Measurements from ENCODE around the gene ITGB2. TPM values are rescaled to one million over a fixed set of nuclear protein-coding genes. Genes with fewer than 3 reads are reported as not detected.

The ITGB2 gene
- total RNA-seq, 1 donor from 2014 or later = 0.62 TPM

GRCh38 chr21:44966135-44967081 is 45.7 kb upstream of the ITGB2 start:
- Mint-ChIP-seq H3K4me3 (ENCODE audit: unreplicated experiment) (no peak overlapping the region), H3K36me3 (ENCODE audit: unreplicated experiment) (peaks cover 17% of the 10 kb centered on the region), H3K27me3 (ENCODE audit: unreplicated experiment) (no peaks in the 10 kb centered on the region), H3K9me3 (ENCODE audit: unreplicated experiment) (no peaks in the 10 kb centered on the region), H3K4me1 (ENCODE audit: unreplicated experiment) (peaks cover 80% of the 10 kb centered on the region), H3K27ac (ENCODE audit: unreplicated experiment) (no peak overlapping the region)
- no peak for TF ChIP-seq CTCF (IDR thresholded peaks at IDR 0.05)
- no peak for DNase-seq (ENCODE audit: extremely low spot score, unreplicated experiment)

- DNase-seq (ENCODE audit: extremely low spot score, unreplicated experiment) = no peak
- peaks cover 23% of the 10 kb centered on the region for H3K36me3 Mint-ChIP-seq (ENCODE audit: unreplicated experiment)
- H3K9me3 Mint-ChIP-seq (ENCODE audit: unreplicated experiment) = no peaks in the 10 kb centered on the region
- H3K27ac Mint-ChIP-seq (ENCODE audit: unreplicated experiment) = peak overlapping the region; percentile 70
- no peaks in the 10 kb centered on the region for H3K27me3 Mint-ChIP-seq (ENCODE audit: unreplicated experiment)
- H3K4me1 Mint-ChIP-seq (ENCODE audit: unreplicated experiment) = peaks cover 84% of the 10 kb centered on the region
- H3K4me3 Mint-ChIP-seq (ENCODE audit: unreplicated experiment) = no peak overlapping the region
- no peak for TF ChIP-seq CTCF (IDR thresholded peaks at IDR 0.05)
Observed at GRCh38 chr21:44965251-44966022, 44.7 kb upstream of the ITGB2 start.

GRCh38 chr21:44964381-44964780 is 43.7 kb upstream of the ITGB2 start:
- TF ChIP-seq CTCF (IDR thresholded peaks at IDR 0.05) = no peak
- Mint-ChIP-seq H3K36me3 (ENCODE audit: unreplicated experiment) (peaks cover 26% of the 10 kb centered on the region), H3K4me1 (ENCODE audit: unreplicated experiment) (peaks cover 83% of the 10 kb centered on the region), H3K27ac (ENCODE audit: unreplicated experiment) (peak overlapping the region; percentile 95), H3K27me3 (ENCODE audit: unreplicated experiment) (no peaks in the 10 kb centered on the region), H3K9me3 (ENCODE audit: unreplicated experiment) (no peaks in the 10 kb centered on the region), H3K4me3 (ENCODE audit: unreplicated experiment) (peak overlapping the region; percentile 42)
- DNase-seq (ENCODE audit: extremely low spot score, unreplicated experiment) = no peak

GRCh38 chr21:44962403-44962966 is 41.8 kb upstream of the ITGB2 start:
- peak overlapping the region; percentile 95 for H3K27ac Mint-ChIP-seq (ENCODE audit: unreplicated experiment)
- peaks cover 27% of the 10 kb centered on the region for H3K36me3 Mint-ChIP-seq (ENCODE audit: unreplicated experiment)
- no peak for DNase-seq (ENCODE audit: extremely low spot score, unreplicated experiment)
- peak overlapping the region; percentile 6 for H3K4me3 Mint-ChIP-seq (ENCODE audit: unreplicated experiment)
- H3K4me1 Mint-ChIP-seq (ENCODE audit: unreplicated experiment) = peaks cover 86% of the 10 kb centered on the region
- no peaks in the 10 kb centered on the region for H3K27me3 Mint-ChIP-seq (ENCODE audit: unreplicated experiment)
- TF ChIP-seq CTCF (IDR thresholded peaks at IDR 0.05) = peak; percentile 10
- H3K9me3 Mint-ChIP-seq (ENCODE audit: unreplicated experiment) = no peaks in the 10 kb centered on the region

Data from osteocyte (in vitro differentiated cells).